ENCODE data around the gene KCNA10. TPM values are rescaled to one million over a fixed set of nuclear protein-coding genes. Genes with fewer than 3 reads are reported as not detected.

The KCNA10 gene
- total and polyA plus RNA-seq, 10 donors, result 0.28 TPM; not detected in 9

- intact Hi-C loops (cut with DNase I; ENCODE audit: low total_unique reads), result no loop called here
- no peaks in the 10 kb centered on the region for H3K36me3 ChIP-seq
- DNase-seq, result no peak
- no peaks in the 10 kb centered on the region for H3K27me3 ChIP-seq (replicated peaks in 1 of 7)
- 92 to 97% (median 96%) methylated on average over 6 of the region's 6 CpGs for WGBS, 5 donors
- H3K9me3 ChIP-seq, result no peaks in the 10 kb centered on the region
- no peak for TF ChIP-seq CTCF (IDR thresholded peaks at IDR 0.05 in 8 of 11, conservative IDR thresholded peaks at IDR 0.05 in 3 of 11)
- TF ChIP-seq POLR2AphosphoS5 (IDR thresholded peaks at IDR 0.05), result no peak
- no peak for TF ChIP-seq POLR2A (IDR thresholded peaks at IDR 0.05)
- peaks cover 0 to 11% (median 3%) of the 10 kb centered on the region in 6 donors for H3K4me1 ChIP-seq
- no peak overlapping the region for H3K4me3 ChIP-seq
- H3K27ac ChIP-seq, result no peak overlapping the region
These were observed 9.3 kb downstream of the KCNA10 start for GRCh38 chr1:110509655-110510054.

DNA sequence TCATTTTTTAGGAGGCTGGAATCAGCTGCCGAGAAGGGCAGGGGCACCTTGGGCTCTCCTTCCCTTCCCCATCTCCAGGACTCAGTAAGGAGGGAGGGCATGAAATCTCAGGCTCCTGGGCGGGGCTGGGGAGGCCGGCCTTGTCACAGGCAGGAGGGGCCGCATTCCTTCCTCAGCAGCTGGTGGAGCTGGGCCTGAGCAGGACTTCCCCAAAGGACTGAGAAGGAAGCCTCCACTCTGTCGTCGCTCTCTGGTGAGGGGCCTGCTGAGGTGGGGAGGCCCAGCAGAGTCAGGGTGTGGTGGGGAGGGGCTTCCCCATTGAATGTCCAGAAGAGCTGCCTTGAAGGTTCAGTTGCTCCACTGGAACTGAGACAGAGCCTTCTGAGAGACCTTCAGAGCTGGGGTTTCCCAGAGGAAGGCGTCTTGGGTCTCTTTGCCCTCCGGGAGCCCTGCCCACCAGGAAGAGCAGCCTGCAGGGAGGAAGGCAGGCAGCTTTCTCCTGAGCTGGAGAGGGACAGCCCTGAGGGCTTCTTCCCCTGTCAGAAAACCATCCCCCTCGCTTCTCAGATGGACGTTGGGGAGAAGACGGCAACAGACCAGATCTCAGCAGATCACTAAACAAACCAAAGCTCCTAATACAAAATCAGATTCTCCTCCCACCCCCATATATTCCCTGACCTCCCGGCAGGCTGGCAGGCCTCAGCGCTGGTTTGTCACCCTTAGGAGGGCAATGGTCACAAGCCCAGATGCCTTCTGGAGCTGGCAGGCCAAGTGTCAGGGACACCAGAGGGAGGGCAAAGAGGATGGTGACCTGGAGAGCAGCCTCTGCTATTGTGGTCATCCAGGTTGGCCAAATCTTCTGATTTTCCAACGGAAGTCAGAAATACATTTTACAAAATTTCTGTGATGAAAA lies 10.7 kb downstream of the KCNA10 start:
- WGBS, 5 donors, result 40 to 55% (median 44%) methylated on average over 10 to 14 of the region's 14 CpGs
- intact Hi-C loops (cut with DNase I; ENCODE audit: low total_unique reads), result no loop called here
- no peak for DNase-seq
- Histone ChIP-seq H3K9me3 (no peaks in the 10 kb centered on the region), H3K4me1 (peaks cover 0 to 11% (median 3%) of the 10 kb centered on the region in 6 donors), H3K4me3 (peak overlapping the region in 2 of 8 donors; percentile 4 to 13), H3K27me3 (replicated peaks in 1 of 7) (no peaks in the 10 kb centered on the region), H3K36me3 (no peaks in the 10 kb centered on the region), H3K27ac (peak overlapping the region in 7 of 8 donors; percentile 19 to 64 (median 47))
- TF ChIP-seq POLR2AphosphoS5 (IDR thresholded peaks at IDR 0.05), result peak; percentile 8 to 52 (median 48)
- no peak for TF ChIP-seq POLR2A (IDR thresholded peaks at IDR 0.05)

- Histone ChIP-seq H3K27me3 (replicated peaks in 1 of 7) (no peaks in the 10 kb centered on the region), H3K27ac (no peak overlapping the region), H3K4me1 (peaks cover 0 to 21% (median 5%) of the 10 kb centered on the region in 6 donors), H3K36me3 (no peaks in the 10 kb centered on the region), H3K9me3 (no peaks in the 10 kb centered on the region), H3K4me3 (no peak overlapping the region)
- DNase-seq, result no peak
- 88 to 91% (median 89%) methylated on average over 4 of the region's 4 CpGs for WGBS, 5 donors
- intact Hi-C loops (cut with DNase I; ENCODE audit: low total_unique reads), result no loop called here
- TF ChIP-seq POLR2AphosphoS5 (IDR thresholded peaks at IDR 0.05) (no peak), POLR2A (IDR thresholded peaks at IDR 0.05) (no peak), CTCF (IDR thresholded peaks at IDR 0.05 in 8 of 11, conservative IDR thresholded peaks at IDR 0.05 in 3 of 11) (no peak)
These were observed 12.4 kb downstream of the KCNA10 start for GRCh38 chr1:110506541-110506940.

GRCh38 chr1:110505596-110505995 lies 13.4 kb downstream of the KCNA10 start:
- H3K27me3 ChIP-seq (replicated peaks in 1 of 7), result no peaks in the 10 kb centered on the region
- H3K9me3 ChIP-seq, result no peaks in the 10 kb centered on the region
- intact Hi-C loops (cut with DNase I; ENCODE audit: low total_unique reads), result no loop called here
- 38 to 70% (median 62%) methylated on average over 3 of the region's 3 CpGs for WGBS, 5 donors
- peaks cover 0 to 21% (median 5%) of the 10 kb centered on the region in 6 donors for H3K4me1 ChIP-seq
- H3K27ac ChIP-seq, result no peak overlapping the region
- no peaks in the 10 kb centered on the region for H3K36me3 ChIP-seq
- no peak for DNase-seq
- H3K4me3 ChIP-seq, result no peak overlapping the region
- TF ChIP-seq CTCF (IDR thresholded peaks at IDR 0.05 in 8 of 11, conservative IDR thresholded peaks at IDR 0.05 in 3 of 11) (no peak), POLR2A (IDR thresholded peaks at IDR 0.05) (no peak), POLR2AphosphoS5 (IDR thresholded peaks at IDR 0.05) (no peak)
